Activated T-cell treated with anti-CD3 and anti-CD28 coated beads for 48 hours (primary cell): ENCODE measurements around the gene CA12.

Experiments used
- DNase-seq: peaks from one replicate; pipeline ENCODE4 v3.0.0-alpha.2; 2020; ENCODE audit warnings: low read depth

CA12 gene

DNA sequence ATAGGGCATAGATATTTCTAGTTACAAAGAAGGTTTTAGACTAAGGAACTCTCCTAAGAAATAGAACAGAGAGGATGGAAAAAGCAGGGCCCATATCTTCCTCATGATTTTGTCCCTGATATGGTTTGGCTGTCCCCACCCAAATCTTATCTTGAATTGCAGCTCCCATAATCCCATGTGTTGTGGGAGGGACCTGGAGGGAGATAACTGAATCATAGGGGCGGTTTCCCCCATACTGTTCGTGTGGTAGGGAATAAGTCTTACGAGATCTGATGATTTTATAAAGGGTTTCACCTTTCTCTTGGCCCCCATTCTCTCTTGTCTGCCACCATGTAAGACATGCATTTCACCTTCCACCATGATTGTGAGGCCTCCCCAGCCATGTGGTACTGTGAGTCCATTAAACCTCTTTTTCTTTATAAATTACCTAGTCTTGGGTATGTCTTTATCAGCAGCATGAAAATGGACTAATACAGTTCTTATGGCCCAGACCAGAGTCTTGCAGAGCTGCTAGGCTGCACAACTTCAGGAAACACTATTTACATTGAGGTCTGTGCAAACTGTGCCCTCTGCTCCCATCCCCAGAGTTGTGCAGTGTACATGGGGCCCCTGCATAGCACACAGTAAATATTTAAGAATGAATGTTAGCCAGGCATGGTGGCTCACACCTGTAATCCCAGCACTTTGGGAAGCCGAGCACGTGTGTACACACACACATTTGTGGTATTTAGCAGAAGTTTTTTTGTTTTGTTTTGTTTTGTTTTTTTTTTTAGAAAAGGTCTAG, 20.3 kb upstream of the CA12 start:
- no peak for DNase-seq

DNA sequence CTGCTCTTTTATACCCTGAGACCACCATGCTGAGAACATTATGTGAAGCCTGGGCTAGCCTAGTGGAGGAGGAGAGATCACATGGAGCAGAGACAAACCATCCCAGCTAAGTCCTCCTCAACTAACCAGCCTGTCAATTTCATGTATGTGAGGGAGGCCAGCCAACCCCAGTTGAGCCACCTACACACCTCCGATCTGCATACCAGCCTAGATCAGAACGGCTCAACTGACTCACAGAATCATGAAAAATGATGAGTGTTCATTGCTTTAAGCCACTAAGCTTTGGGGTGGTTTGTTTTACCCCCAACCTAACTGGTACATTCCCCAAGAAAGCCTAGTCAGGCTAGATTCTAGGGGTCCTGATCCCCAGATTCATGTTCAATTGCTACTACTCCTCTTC, 19.4 kb upstream of the CA12 start:
- DNase-seq: peak; percentile 10

DNA sequence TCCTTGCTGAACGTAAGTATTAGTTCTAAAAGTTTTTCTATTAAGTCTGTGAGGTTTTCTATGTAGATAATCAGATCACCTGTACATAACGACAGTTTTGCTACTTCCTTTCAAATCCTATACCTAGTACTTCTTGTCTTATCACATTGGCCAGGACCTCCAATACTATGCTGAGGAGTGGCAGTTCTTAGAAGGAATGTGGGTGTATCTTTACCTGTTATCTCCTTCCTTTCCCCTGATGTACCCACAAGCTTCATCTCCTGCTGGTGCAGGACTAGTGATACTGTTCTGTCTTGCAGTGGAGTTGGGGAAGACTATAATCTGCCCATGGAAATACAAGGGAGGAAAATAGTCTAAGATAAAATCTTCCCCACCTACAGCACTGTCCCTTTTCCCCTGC, 16.8 kb upstream of the CA12 start:
- DNase-seq: no peak

DNA sequence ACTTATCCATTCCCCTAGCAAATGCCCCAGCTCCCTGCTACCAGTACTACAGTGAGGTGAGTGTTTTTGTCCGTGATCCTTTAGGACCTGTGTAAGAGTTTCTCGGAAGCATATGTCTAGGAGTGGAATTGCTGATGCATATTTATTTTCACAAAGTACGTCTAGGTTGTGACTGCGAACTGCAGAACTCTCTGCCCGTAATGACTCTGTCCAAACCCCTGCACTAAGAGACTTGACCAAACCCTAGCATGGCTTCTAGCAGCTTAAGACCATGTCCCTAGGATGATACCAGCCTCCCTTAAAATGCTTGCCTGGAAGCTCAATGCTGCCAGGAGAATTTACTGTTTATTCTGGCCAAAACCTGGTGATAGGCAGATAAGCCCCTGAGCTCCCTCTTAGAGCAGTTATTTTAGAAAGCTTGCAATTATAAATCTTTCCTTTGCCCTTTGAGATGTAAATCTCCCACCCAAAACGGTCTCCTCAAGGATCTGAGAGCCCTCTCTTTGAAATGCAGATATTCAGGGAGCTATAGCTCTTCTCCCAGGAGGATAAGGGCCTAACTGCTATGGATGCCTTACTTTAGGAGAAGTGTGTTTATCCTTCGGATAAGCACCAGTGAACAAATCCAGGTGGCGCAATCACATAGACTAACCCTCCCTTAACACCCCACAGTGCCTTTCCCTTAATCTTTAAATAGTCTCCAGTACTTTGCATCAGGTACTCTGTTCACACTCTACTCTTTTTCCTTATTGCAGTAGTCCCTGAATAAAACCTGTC, 14.7 kb upstream of the CA12 start:
- no peak for DNase-seq

DNA sequence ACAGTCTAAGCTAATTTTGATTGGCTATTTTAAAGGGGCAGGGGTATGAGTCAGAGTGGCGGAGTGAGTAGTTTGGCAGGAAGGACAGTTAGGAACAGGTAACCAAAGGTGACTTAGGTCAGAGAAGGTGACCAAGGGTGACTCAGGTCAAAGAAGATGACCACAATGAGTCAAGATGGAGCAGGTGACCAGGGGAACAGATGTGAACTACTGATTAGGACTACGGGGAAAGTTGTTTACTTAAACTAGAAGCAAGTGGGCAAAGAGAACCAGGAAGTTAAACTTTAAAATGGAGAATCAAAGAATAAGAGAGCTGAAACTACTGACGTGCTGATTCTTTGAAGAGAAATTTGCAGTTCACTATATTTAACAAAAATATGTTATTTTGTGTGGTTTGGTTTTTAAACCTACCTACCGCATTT, 14.1 kb upstream of the CA12 start:
- no peak for DNase-seq

DNA sequence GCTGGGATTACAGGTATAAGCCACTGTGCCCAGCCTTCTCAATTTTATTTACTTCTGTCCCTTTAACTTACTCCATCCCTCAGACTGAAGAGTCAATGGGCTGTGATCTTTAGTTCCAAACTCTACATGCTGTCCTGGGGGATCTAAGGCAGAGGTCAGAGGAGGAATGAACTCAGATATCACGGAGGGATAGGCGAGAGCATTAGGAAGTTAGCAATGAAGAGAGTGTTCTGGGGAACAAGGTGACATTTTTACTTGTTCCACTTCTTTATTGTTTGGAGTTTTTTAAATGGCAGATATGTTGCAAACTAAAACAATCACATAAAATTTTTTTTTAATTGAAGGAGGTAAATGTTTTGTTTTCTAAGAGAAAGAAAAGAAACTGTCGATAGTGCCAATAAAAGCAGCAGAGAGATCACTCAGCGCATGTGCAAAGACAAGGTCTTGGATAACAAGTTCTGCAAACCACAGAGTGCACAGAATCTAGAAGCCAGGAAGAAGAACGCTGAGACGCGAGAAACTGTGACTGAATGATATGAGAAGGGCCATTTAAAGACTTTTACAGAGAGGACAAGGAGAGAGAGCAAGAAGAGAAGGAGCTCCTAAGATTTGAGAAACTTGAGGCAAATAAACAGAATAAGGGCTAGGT, 10.8 kb upstream of the CA12 start:
- no peak for DNase-seq

DNA sequence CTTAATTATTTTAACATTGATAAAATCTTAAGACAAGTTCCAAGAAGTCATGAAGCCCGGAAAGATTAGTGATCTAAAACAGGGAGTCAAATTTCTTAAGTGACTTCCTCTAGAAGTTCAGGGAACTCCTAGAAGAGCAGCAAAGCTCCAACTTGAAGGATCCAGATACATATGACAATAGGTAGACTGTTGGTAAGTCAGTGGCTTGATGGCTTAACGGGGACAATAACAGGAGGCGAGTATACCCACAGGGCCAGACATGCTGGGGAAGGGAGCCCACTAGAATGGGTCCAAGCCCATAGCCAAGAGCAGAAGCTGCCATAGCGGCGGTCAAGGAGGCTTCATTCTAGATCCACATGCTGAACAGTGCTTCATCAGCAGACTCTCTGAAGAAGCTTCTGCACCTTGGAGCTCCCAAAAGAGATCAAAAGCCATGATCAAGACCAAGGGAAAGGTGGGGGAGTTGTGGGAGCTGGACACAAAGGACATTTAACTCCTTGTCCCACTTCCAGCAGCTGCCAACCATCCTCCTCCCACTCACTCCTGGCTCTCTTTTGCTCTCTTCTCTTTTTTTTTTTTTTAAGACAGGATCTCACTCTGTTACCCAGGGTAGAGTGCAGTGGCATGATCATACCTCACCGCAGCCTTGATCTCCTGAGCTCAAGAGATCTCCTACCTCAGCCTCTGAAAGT, 10.2 kb upstream of the CA12 start:
- DNase-seq: no peak

DNA sequence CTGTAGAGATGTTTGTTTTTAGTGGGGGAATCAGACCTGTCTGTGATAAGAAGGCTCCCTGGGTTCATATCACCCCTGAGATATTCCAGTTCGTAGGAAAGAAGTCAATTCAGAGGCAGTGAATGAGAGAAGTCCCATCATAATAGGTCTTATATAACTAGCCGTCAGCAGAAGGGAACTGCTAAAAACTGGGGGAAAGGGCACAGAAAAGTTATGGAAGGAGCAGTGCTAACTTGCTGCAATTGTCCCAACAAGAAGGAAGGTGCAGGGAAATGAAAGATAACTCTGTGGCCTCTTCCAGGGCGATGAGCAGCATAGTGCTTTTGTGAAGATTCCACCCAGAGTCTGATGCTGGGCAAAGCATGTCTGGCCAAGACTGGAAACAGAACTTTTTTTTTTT, 9.0 kb upstream of the CA12 start:
- no peak for DNase-seq

DNA sequence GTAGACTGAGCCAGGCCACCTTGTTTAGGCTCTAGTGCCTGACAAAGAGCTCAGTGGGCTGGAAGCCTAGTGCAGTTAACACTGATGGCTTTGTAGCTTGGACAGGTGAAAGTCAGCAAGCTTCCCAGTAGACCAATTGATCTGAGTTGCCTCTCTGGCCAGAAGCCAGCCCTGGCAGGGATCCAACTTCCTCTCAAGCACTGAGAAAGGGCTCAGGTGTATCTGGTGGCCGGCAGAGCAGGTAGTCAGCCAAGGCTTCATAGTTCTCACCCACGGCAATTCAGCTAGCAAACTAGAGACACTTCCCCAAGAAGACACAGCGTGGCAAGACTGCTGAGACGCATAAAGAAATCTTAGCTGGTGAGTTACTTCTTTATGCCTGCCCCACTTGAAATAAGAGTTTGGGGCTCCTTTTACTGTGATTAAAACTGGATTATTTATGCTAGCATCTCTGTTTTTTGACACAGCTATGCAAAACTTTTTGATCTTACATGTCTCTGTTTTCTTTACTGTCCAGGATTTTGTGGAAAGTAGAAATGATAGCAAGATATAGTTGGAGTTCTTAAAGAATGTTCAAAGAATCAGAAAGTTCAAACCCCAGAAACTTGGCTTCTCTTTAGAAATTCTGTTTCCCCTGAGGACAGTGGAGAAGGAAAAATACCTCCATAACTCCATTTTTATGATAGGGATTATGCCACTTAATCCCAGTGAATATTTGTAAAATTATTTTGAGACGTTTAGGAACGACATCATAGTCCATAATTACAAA, 8.4 kb upstream of the CA12 start:
- no peak for DNase-seq

DNA sequence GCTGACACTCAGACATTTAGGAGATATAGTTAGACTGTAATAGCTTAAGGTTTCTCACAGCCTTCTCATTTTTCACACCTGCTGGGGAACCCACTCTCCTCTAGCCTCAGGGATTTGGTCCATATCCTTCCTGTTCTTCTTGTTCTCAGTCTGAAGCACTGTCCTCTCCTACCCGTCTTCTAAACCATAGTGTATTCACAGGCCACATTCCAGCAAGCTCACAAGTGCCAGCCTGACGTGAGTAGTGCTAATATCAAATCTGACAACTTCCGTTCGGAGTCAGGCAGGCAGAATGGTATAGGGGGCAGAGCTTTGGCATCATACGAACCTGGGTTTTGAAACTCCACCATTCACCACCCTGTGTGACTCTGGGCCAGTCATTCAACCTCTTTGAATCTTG, 6.9 kb upstream of the CA12 start:
- no peak for DNase-seq

DNA sequence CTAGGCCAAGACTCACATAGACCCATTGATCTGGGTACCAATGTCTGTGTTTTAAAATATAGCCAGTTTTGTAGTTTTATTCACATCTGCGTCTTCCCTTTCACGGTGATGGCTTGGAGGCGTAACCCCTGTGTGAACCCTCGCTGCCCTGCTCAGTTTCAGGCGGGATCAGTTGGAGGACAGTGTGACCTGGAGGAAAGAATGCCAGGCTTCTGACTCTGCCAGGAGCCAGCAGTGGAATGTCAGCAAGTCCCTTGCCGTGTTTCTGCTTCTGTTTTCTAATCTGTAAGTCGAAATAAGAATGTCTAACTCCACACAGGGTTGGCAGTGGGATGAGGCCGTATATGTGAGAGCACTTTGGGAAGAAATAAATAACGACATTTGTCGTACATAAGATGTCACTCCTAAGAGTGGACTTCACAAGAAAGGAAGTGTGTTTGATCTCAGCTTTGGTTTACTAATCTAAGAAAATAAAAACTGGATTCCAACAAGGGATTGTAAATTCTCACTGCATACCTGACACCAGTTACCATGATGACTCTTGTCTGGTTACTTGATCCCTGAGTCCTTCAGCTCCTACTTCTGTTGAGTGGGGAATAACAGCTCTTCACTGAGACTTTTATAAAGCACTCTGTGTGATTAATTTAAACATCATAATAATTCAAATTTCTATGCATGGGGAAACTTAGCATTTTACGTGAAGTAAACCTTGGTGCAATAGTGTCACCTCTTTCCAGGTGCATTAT, 6.3 kb upstream of the CA12 start:
- DNase-seq: no peak

DNA sequence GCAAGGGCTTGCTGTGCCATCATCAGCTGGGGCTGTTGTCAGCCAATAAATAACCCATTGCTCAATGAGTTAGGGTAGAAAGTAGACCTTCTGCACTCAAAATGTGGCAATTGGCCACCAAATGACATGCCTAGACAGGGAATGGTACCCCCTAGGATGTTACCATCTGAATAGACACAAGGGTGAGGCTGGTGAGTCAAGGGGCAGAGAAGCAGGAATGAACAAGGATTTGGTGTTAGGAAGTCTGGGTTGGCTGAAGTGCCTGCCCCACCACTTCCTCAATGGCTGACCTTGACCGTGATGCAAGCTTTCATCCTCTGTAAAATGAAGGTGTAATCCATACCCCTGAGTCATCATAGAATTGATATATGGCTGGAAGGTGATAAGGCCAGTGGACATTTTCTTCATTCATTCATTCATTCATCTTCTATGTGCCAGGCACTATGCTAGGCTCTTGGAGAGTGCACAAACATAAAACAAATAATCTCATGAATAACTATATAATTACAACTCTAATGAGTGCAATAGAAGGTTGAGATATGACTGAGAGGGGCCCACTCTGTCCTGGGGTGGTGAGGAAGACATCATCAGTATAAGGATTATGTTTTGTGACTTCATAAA, 4.4 kb upstream of the CA12 start:
- DNase-seq: no peak

DNA sequence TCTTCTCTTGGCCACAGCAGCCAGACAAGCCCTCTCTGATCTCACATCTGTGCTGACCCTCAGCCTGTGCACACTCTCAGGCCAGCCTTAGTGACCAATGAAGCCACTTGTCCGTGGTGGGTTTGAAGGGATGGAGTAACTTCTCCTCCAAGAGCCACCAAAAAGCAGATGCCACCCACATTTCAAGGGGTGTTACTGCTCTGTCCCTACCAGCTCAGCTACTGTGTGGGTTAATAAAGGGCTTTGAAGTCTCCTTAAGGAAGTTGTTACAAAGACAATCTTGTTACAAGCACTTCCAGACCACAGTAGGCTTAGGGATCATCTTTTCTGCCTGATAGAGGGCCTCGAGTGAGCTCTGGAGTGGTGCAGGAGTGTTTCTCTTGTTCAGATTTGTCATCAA, 3.3 kb upstream of the CA12 start:
- DNase-seq: no peak

DNA sequence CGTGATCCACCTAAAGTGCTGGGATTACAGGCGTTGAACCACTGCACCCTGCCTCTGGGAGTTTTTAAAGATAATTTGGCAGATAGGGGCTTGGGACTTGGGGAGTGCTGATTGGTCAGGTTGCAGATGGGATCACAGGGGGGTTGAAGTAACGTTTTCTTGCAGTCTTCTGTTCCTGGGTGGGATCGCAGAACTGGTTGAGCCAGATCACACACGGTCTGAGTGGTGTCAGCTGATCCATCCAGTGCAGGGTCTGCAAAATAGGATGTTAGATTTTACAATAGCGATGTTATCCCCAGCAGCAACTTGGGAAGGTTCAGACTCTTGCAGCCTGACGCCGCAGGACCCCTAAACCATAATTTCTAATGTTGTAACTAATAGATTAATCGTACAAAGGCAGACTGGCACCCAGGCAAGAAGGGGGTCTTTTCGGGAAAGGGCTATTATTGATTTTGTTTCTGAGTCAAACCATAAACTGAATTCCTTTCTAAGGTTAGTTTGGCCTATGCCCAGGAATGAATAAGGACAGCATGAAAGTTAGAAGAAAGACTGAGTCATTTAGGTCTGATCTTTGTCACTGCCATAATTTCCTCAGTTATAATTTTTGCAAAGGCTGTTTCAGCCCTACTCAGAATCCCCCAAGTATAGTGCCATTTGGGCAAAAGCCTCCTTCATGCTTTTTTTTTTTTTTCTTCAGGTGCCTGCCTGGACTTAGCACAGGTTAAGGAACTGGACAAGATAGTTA, 1.5 kb upstream of the CA12 start:
- no peak for DNase-seq

DNA sequence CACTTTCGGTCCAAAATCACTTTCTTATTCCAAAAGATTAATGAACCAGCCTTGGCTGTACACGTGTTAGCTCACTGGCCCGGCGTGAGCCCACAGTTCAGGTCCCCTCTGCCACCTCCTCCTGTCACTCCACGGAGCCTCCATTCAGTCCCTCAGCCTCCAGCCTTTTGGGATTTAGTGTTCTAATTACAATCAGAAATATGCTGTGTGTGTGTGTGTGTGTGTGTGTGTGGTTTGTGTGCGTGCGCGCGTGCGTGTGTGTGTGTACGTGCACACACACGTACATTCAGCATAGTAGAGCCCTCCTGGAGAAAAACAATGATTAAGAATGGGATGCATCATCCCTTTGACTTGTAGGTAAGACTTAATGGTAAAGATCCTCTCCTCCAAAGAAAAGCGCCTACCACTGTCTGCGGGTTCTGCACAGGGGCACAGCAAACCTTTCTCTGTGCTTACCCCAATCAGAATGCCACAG, 801 bp downstream of the CA12 start:
- no peak for DNase-seq

DNA sequence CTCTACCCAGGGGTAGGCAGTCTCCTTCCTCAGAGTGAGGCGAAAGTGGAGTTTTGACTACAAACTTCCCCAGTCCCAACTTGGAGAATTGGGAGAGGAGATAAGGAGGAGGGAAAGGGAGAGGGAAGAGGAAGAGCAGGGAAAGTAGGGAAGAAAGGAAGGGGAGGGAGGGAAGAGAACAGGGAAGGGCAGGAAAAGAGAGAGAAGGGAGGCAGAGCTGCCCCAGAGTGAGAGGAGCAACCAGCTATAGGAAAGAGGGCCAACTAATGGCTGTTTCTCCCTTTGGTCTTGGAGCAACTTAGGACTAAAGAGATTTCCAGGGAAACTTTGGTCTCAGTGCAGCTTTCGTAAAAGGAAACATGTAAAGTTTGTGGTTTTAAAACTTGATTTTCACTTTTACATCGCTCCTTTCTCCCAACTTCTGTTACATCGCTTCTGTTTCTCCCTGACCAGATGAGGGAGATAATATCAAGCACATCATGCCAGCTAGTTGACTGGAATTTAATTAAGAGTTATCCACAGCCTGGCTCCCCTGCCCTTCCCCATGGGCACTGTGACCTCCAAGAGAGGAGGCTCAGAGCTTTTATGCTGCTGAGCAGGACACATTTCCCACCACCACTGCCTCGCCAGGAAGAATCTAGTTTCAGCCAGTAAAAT, 1.4 kb downstream of the CA12 start:
- no peak for DNase-seq

DNA sequence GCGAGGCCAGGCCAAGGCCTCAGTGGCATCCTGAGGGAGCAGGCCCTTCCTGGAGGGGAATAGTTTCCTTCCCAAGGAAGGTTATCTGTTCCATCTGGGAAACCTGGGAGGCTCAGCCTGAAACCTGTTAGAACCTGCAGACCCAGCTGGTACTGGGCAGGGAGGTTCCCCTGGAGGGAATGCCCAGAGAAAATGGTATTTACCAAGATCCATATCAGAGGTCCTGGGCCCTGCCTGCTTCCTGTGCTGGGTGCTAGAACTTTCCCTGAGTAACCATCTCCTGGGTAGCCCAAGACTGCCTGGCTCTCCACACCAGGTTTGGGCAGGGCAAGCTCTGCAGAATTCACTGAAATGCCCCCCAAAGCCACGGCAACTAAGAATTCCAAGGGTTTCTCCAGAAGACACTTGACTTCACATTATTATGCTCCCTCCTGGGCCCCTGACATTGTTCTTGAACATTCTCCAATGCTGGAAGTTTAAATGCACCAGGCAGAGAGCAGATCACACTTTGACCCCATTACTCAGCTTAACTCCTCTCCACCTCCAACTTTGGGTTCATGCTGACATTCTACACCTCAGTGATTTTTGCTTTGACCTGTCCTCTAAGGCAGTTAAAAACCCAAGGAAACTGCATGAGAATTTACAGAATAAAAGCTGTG, 2.0 kb downstream of the CA12 start:
- no peak for DNase-seq

DNA sequence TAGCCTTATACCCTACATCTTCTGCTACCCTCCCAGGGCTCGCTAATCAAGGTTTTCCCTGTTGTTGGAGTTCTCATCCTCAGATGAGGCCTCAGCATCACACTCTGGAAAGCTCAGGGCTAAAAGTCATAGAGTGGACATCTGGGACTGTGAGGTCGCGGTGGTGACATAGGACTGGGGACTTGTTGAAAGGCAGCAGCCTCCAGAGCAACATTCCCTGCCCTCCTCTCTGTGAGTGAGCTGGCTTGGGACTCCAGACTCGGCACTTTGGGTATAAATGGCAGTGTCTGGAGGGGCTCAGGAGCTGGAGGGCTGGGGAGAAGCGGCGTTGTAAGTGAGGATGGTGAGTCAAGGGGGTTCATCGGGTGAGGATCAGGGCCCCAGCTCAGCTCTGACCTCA, 2.7 kb downstream of the CA12 start:
- DNase-seq: no peak
